ENCODE data around the gene CEP70. TPM values are rescaled to one million over a fixed set of nuclear protein-coding genes. Genes with fewer than 3 reads are reported as not detected.
A peak's percentile ranks its signal among the peaks of the same experiment; 100 is the strongest.
"Not testable (repeated sequence)": the region's sequence is repeated elsewhere in the genome, so short reads cannot be mapped to it uniquely, and the experiment has no call there.

CEP70 gene
- polyA plus RNA-seq, 10 donors, result 15.5 to 27.4 (median 21.2) TPM

- DNase-seq, result no peak
These were observed 1.0 kb upstream of the CEP70 start for GRCh38 chr3:138594935-138595610.

DNA sequence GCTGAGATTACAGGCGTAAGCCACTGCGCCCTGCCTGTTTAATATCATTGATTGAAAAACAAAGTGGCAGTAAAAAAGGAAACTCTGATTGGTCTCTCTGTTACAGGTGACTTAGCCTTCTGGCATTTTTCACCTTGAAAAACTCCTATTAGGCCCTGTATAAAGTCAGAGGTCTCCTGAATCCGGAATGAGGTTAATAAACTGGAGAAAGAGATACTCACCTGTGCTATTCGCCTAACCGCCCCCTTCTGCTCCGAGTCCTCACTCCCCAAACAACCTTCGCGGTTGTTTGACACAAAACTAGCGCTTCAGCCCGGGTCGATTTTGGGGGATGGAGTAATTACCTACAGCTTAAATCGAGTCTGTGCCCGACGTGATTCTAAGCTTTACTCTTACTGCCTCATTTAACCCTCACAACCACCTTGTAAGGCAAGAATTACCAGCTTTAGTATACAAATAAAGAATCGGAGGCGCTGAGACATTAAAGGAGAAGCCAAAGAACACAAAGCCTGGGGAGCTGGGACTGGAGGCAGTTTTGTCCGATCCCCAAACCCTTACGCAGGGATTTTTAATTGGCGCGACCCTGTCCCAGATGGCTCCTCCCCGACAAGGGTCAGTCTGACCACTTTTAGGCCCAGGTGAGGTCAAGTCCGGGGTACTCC lies 441 bp downstream of the CEP70 start:
- DNase-seq, result peak in 2 of 3 donors; percentile 10 to 13

DNA sequence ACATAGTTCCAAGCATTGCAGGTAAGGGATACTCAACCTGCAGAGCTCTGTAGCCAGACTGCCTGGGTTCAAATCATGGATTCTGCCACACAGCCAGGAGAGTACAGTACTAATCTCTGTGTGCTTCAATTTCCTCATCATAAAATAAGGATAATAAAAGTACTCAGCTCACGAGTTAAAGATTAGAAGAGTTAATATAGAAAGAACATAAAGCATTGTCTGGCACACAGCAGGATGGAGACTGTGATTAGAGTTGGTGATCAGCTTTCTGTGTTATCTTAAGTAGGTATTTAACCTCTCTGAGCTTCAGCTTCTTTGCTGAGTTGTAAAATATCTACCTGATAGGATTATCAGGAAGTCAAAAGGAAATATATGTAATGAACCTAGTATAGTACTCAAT lies 2.7 kb downstream of the CEP70 start:
- no peak for DNase-seq

- DNase-seq, result no peak
These were observed 5.6 kb downstream of the CEP70 start for GRCh38 chr3:138588445-138588844.

DNA sequence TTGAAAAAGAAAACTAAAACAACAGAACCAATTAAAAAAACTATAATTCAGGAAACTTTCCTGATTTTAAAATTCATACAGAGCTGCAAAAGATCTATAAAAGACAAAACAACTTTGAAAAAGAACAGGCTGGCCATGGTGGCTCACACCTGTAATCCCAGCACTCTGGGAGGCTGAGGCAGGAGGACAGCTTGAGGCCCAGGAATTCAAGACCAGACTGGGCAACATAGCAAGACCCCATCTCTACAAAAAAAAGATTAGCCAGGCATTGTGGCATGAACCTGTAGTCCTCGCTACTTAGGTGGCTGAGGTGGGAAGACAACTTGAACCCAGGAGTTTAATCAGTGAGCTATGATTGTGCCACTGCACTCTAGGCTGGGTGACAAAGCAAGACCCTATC lies 6.7 kb downstream of the CEP70 start:
- no peak for DNase-seq

DNA sequence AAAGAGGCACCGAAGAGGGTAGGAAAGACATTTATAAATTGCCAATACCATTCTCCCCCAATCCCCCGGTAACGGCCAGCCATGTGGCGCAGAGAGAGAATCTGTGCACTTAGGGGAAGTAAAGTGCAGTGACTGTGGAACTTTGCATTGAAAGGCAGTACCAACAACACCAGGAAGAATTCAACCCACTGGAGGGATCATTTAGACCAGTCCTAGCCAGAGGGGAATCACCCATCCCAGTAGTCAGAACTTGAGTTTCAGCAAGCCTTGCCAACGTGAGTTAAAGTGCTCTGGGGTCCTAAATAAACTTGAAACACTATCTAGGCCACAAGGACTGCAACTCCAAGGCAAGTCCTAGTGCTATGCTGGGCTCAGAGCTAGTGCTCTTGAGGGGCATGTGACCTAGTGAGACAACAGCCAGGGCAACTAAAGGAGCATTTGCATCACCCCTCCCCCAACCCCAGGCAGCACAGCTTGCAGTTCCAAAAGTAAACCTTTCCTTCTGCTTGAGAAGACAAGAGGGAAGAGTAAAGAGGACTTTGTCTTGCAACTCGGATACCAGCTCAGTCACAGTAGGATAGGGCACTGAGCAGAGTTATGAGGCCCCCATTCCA lies 15.0 kb downstream of the CEP70 start:
- no peak for DNase-seq

- no peak for DNase-seq
These were observed 15.9 kb downstream of the CEP70 start for GRCh38 chr3:138578141-138578540.

GRCh38 chr3:138573138-138573537 lies 20.9 kb downstream of the CEP70 start:
- no peak for DNase-seq

DNA sequence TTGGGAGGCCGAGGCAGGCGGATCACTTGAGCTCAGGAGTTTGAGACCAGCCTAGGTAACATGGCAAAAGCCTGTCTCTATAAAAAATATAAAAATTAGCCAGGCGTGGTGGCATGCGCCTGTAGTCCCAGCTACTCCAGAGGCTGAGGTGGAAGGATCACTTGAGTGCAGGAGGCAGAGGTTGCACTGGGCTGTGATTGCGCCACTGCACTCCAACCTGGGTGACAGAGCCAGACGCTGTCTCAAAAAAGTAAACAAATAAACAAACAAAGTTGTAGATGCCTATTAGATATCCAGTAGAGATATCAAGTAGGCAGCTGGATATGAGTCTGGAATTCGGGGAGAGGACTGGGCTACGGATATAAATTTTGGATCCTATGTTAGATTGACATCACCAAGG lies 24.4 kb downstream of the CEP70 start:
- not testable (repeated sequence) for DNase-seq

DNA sequence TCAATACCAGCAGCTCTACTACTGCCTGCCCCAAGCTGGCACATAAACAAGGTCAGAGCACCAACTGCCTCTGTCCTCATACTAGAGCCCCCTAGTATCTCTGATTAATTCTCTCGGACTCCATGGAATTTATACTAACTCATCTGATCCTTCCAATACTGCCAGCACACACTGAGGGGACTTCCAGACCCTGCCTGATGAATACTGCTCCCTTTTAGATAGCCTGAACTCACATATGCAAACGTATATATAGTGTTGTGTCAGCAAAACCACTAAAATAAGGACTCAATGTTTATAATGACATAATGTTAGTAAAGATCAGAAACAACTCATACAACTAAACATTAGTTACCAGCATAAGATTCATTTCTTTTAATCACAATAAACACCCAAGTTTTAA lies 25.0 kb downstream of the CEP70 start:
- DNase-seq, result no peak

DNA sequence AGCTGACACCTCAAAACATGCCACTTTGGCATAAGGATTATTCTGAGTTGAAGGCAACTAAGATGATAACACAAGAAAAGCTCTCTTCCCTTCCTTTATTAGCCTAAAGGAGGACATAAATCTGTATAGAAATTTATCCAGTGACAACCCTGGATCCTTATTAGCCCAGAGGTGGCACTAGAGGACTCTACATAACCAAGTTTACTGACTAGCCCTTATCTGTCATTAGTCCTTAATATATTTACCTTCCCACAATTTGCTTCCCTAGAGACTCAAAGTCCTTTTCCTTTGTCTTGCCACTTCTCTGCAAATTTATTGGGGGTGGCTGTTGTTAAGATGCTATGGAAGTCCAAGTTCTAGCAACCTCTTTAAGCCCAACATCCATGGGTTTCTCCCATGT lies 26.7 kb downstream of the CEP70 start:
- DNase-seq, result no peak

DNA sequence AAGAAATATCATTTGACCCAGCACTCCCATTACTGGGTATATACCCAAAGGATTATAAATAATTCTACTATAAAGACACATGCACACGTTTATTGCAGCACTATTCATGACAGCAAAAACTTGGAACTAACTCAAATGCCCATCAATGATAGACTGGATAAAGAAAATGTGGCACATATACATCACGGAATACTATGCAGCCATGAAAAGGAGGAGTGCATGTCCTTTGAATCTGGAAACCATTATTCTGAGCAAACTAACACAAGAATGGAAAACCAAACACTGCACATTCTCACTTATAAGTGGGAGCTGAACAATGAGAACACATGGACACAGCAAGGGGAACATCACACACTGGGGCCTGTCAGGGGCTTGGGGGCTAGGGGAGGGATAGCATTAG lies 27.8 kb downstream of the CEP70 start:
- not testable (repeated sequence) for DNase-seq

- not testable (repeated sequence) for DNase-seq
These were observed 31.2 kb downstream of the CEP70 start for GRCh38 chr3:138562902-138563301.

DNA sequence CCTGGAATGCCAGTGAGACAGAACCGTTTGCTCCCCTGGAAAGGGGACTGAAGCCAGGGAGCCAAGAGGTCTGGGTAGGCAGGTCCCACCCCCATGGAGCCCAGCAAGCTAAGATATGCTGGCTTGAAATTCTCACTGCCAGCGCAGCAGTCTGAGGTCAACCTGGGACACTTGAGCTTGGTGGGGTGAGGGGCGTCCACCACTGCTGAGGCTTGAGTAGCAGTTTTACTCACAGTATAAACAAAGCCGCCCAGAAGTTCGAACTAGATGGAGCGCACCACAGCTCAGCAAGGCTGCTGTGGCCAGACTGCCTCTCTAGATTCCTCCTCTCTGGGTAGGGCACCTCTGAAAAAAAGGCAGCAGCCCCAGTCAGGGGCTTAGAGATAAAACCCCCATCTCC lies 33.6 kb downstream of the CEP70 start:
- DNase-seq, result no peak

DNA sequence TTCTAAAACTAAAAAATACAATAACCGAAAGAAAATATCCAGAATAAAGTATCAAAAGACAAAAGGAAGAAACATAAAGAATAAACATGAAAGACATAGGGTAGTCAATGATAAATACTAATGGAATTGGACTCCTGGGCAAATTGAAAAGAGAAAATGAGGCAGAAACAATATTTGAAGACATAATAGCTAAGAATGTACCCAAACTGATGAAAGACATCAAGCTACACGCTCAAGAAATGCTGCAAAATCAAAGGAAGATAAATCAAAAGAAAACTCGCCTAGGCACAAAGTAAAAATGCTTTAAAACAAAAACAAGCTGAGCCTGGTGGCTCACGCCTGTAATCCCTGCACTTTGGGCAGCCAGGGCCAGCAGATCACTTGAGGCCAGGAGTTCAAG lies 34.9 kb downstream of the CEP70 start:
- DNase-seq, result no peak

GRCh38 chr3:138554775-138555174 lies 39.3 kb downstream of the CEP70 start:
- not testable (repeated sequence) for DNase-seq

DNA sequence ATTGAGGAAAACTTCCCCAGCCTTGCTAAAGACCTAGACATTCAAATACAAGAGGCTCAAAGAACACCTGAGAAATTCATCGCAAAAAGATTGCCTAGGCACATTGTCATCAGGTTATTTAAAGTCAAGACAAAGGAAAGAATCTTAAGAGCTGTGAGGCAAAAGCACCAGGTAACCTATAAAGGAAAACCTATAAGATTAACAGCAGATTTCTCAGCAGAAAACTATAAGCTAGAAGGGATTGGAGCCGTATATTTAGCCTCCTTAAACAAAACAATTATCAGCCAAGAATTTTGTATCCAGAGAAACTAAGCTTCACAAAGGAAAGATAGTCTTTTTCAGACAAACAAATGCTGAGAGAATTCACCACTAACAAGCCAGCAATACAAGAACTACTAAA lies 43.1 kb downstream of the CEP70 start:
- DNase-seq, result not testable (repeated sequence)

DNA sequence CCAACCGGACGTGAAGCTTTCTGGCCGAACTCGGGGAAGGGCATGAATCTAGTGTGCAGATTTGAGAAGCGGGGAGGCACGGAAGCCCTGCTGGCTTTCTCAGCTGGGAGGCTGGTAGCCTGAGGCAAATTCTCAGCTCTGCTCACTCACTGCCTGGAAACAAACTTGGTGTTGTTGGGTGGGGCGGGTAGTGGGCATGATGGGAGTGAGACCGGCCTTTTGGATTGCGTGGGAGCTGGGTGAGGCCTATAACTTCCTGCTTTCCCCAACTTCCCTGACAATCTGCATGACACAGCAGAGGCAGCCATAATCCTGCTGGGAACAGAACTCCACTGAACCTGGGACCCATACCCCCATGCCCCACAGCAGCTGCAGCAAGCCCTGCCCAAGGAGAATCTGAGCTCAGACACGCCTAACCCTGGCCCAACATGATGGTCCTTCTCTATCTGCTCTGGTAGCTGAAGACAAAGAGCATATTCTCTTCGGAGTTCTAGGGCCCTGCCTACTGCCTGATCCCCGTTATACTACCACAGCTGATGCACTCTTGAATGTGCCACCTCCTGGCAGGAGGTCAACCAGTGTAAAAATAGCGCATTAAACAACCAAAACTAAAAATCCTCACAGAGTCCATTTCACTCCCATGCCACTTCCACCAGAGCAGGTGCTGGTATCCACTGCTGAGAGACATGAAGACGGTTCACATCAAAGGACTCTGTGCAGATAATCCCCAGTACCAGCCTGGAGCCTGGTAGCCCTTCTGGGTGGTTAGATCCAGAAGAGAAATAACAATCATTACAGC lies 44.7 kb downstream of the CEP70 start:
- peak in 2 of 3 donors; percentile 2 for DNase-seq

DNA sequence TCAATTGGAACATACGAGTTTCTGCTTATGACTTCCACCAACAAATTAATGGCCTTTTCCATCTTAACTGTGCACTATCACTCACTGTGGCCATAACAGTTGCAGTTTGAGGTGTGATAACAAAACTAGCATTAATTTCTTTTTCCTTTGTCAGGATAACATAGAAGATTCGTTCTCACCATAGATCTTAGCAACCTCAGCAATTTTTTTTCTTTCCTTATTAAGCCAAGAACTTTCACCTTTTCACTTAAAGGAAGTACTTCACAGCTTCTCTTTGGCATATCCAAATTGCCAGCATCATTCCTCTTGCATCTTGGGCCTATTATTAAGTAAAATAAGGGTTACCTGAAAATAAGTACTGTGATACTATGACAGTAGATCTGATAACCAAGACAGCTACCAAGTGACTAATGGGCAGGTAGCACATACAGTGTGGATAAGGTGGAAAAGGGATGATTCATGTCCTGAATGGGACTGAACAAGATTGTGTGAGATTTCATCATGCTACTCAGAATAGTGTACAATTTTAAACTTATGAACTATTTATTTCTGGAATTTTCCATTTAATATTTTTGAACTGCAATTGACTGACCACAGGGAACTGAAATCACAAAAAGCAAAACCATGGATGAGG lies 46.6 kb downstream of the CEP70 start:
- DNase-seq, result no peak

GRCh38 chr3:138544546-138544945 lies 49.5 kb downstream of the CEP70 start:
- no peak for DNase-seq

DNA sequence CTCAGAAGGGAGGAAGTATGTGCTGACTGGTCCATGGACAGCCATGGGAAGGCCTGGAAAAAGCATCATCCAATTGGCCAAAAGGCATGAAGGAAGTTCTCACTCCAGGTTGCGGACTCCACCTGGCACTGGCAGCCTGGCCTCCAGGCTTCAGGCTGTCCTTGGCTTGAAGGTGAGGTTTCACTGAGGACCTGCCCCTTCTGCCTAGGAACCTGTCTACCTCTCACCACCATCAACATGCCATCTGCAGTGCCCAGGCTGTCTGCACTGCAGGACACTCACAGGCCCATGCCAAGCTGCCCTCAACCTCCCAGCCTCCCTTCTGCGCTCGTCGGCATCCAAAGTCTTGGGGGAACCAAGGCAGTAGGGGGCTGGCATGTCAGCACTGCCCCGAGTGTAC lies 51.1 kb downstream of the CEP70 start:
- DNase-seq, result no peak

DNA sequence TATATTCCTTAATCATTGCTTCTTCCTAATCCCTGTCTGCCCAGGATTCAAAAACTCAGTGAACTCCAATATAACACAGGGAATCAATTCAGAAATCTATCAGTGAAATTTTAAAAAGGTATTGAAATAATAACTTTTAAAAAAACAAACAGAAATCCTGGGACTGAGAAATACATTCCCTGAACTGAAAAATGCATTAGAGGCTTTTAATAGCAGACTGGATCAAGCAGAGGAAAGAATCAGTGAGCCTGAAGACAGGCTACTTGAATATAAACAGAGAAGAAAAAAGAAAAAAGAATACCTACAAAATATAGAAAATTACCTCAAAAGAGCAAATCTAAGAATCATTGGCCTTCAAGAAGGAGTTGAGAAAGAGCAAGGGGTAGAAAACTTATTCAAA lies 54.7 kb downstream of the CEP70 start:
- no peak for DNase-seq

All from muscle of back (tissue), 11 donors.